K562 (cell line): ENCODE results near the gene LAPTM5. TPM values are rescaled to one million over a fixed set of nuclear protein-coding genes. Genes with fewer than 3 reads are reported as not detected.
A peak's percentile ranks its signal among the peaks of the same experiment; 100 is the strongest.

Experiments
- ATAC-seq: fragments of 200-7000 bp; cut with Tn5 transposase; 3 replicates; pipeline ENCODE4 v1.9.1; 2020; ENCODE audit warnings: moderate library complexity
- BruUV-seq: library from RNA; stranded (reverse); fragments of 400-500 nt; replicated peaks from 2 replicates; lab custom pipeline; 2021; lab: Mats Ljungman, UMichigan
- CTCF ChIA-PET: fragments of 300-600 bp; formaldehyde crosslinking; extraction: SDS; loops from one replicate; lab custom pipeline; 2021; ENCODE audit warnings: low intra/inter-chr PET ratio; lab: Yijun Ruan, JAX
- POLR2A ChIA-PET: fragments of 300-600, 350-650 bp; sonication (Branson Sonifier 250); formaldehyde crosslinking; extraction: SDS; loops from one replicate; lab custom pipeline; 2021; ENCODE audit warnings: antibody characterized with exemption, inconsistent platforms; lab: Yijun Ruan, JAX
- DNase-seq, 4 experiments: peaks; one replicate each; pipeline versions ENCODE4 v3.0.0 to v3.0.0-alpha.2; 2011 to 2018; ENCODE audit warnings: low spot score in 3 of 4, mixed read lengths in 3 of 4; ENCODE audit errors: extremely low read depth in 1 of 4
- FAIRE-seq: peaks from 2 replicates; lab custom pipeline; 2011; peaks lifted over from hg19 to GRCh38; lab: Jason Lieb, UNC
- H2AFZ ChIP-seq: 2 replicates; pipeline ENCODE4 v1.6.0; 2011; ENCODE audit warnings: low read depth, low read length, control low read depth, inconsistent platforms
- H3K27ac ChIP-seq: fragments of 200-600 bp; 3 replicates; pipeline ENCODE4 v1.8.0; 2011; ENCODE audit warnings: low read depth, mild to moderate bottlenecking, control low read depth, inconsistent platforms, low read length, moderate library complexity, mixed read lengths; ENCODE audit errors: extremely low read depth
- H3K27me3 ChIP-seq, 2 experiments: fragments of 300-600 bp in 1 of 2; 2 replicates in 1 of 2; 3 replicates in 1 of 2; pipeline versions ENCODE4 v1.6.0 to v1.8.0; 2011; ENCODE audit warnings: inconsistent platforms in 2 of 2, low read length in 2 of 2, mild to moderate bottlenecking in 1 of 2, mixed read lengths in 1 of 2, moderate library complexity in 1 of 2; ENCODE audit not compliant: control insufficient read depth in 2 of 2, insufficient read depth in 2 of 2
- H3K36me3 ChIP-seq: fragments of 300-600 bp; 3 replicates; pipeline ENCODE4 v1.8.0; 2011; ENCODE audit warnings: mild to moderate bottlenecking, low read length, inconsistent platforms; ENCODE audit not compliant: control insufficient read depth, insufficient read depth
- H3K4me1 ChIP-seq, 2 experiments: fragments of 200-600 bp in 1 of 2; replicated peaks in 1 of 2; 2 replicates in 1 of 2; 3 replicates in 1 of 2; pipeline versions ENCODE4 v1.5.1 to v1.8.0; 2011; ENCODE audit warnings: inconsistent platforms in 2 of 2, low read length in 2 of 2, mild to moderate bottlenecking in 1 of 2, mixed read lengths in 1 of 2, moderate library complexity in 1 of 2; ENCODE audit not compliant: control insufficient read depth in 2 of 2, insufficient read depth in 2 of 2
- H3K4me2 ChIP-seq: 2 replicates; pipeline ENCODE4 v1.6.1; 2011; ENCODE audit warnings: low read length, control low read depth, inconsistent platforms, mixed read lengths; ENCODE audit not compliant: insufficient read depth
- H3K4me3 ChIP-seq: fragments of 200-600 bp; sonication (generic), shearing (Covaris generic); 2 replicates; pipeline ENCODE4 v1.5.1; 2016; ENCODE audit warnings: control low read depth, inconsistent platforms
- H3K79me2 ChIP-seq: fragments of 200-600 bp; 3 replicates; pipeline ENCODE4 v1.8.0; 2011; ENCODE audit warnings: low read length, inconsistent platforms; ENCODE audit not compliant: control insufficient read depth, insufficient read depth
- H3K9ac ChIP-seq, 2 experiments: 2 replicates each; pipeline versions ENCODE4 v1.6.0 to v1.6.1; 2011; ENCODE audit warnings: low read depth in 2 of 2, low read length in 2 of 2, control low read depth in 1 of 2, inconsistent platforms in 1 of 2, mild to moderate bottlenecking in 1 of 2, mixed read lengths in 1 of 2; ENCODE audit not compliant: insufficient read depth in 1 of 2
- H3K9me1 ChIP-seq: one replicate; pipeline ENCODE4 v1.6.0; 2011; ENCODE audit warnings: inconsistent platforms, mild to moderate bottlenecking, low read length, moderate library complexity; ENCODE audit not compliant: control insufficient read depth, insufficient read depth
- H3K9me3 ChIP-seq: replicated peaks from 2 replicates; pipeline ENCODE4 v1.5.1; 2011; ENCODE audit warnings: low read depth, low read length, inconsistent platforms; ENCODE audit not compliant: control insufficient read depth, insufficient read depth
- H4K20me1 ChIP-seq: replicated peaks from 2 replicates; pipeline ENCODE4 v1.6.1; 2011; ENCODE audit warnings: low read length, inconsistent platforms, mixed read lengths; ENCODE audit not compliant: control insufficient read depth, insufficient read depth
- ARID2 ChIP-seq: fragments of 450-650 bp; IDR thresholded peaks from 2 replicates; pipeline ENCODE4 v1.6.1; 2017; ENCODE audit warnings: antibody characterized with exemption, mild to moderate bottlenecking
- CHD1 ChIP-seq: fragments of 200-600 bp; sonication (generic); IDR thresholded peaks from one replicate; pipeline ENCODE4 v1.6.1; 2012; ENCODE audit warnings: mild to moderate bottlenecking, moderate library complexity, low read length, inconsistent platforms
- CXXC5 ChIP-seq: fragments of 250-450 bp; sonication (Bioruptor Pico); IDR thresholded peaks from 2 replicates; pipeline ENCODE4 v1.8.0; 2022; ENCODE audit warnings: inconsistent platforms, mild to moderate bottlenecking, moderate library complexity
- GABPB1 ChIP-seq: sonication (generic); formaldehyde crosslinking; IDR thresholded peaks from 2 replicates; pipeline ENCODE4 v1.8.0; 2022; ENCODE audit warnings: mild to moderate bottlenecking, missing genetic modification reagents
- IRF2 ChIP-seq: sonication (generic); formaldehyde crosslinking; IDR thresholded peaks from 2 replicates; pipeline ENCODE4 v1.8.1; 2022; ENCODE audit warnings: mild to moderate bottlenecking, missing genetic modification reagents
- JUN ChIP-seq, 2 experiments: sonication (generic) in 1 of 2; formaldehyde crosslinking in 1 of 2; IDR thresholded peaks; 2 replicates each; pipeline versions ENCODE4 v1.6.1 to v1.8.0; 2012 to 2022; ENCODE audit warnings: borderline replicate concordance in 2 of 2, mild to moderate bottlenecking in 2 of 2, improper control_type of control experiment in 1 of 2, low read depth in 1 of 2, low read length in 1 of 2, missing genetic modification reagents in 1 of 2
- LEF1 ChIP-seq: fragments of 450-650 bp; IDR thresholded peaks from 2 replicates; pipeline ENCODE4 v1.6.1; 2016; ENCODE audit warnings: mild to moderate bottlenecking
- NCOA2 ChIP-seq, 2 experiments: fragments of 450-650 bp; IDR thresholded peaks; 2 replicates each; pipeline ENCODE4 v1.6.1; 2018; ENCODE audit warnings: mild to moderate bottlenecking in 2 of 2, moderate library complexity in 1 of 2; ENCODE audit not compliant: partially characterized antibody in 2 of 2
- NFRKB ChIP-seq: fragments of 450-650 bp; IDR thresholded peaks from 2 replicates; pipeline ENCODE4 v1.6.1; 2016; ENCODE audit warnings: low read depth
- POLR2G ChIP-seq: fragments of 200-400 bp; formaldehyde crosslinking; IDR thresholded peaks from 2 replicates; pipeline ENCODE4 v1.6.1; 2017; ENCODE audit warnings: low read depth, mild to moderate bottlenecking, antibody characterized with exemption, low read length, moderate library complexity
- RAD51 ChIP-seq: fragments of 450-650 bp; IDR thresholded peaks from 2 replicates; pipeline ENCODE4 v1.7.1; 2016; ENCODE audit warnings: low read depth, mild to moderate bottlenecking, borderline replicate concordance
- RBFOX2 ChIP-seq: fragments of 200-400 bp; formaldehyde crosslinking; IDR thresholded peaks from 2 replicates; pipeline ENCODE4 v1.6.1; 2017; ENCODE audit warnings: low read depth, mild to moderate bottlenecking, low read length, moderate library complexity
- SRSF3 ChIP-seq: fragments of 200-400 bp; formaldehyde crosslinking; IDR thresholded peaks from 2 replicates; pipeline ENCODE4 v1.6.1; 2016; ENCODE audit warnings: mild to moderate bottlenecking, low read length, moderate library complexity; ENCODE audit not compliant: insufficient read depth
- TAF7 ChIP-seq: fragments of 450-650 bp; IDR thresholded peaks from 2 replicates; pipeline ENCODE4 v1.6.1; 2016; ENCODE audit warnings: missing genetic modification characterization, missing compliant biosample characterization
- U2AF2 ChIP-seq: fragments of 200-400 bp; formaldehyde crosslinking; optimal IDR thresholded peaks from 2 replicates; pipeline ENCODE3; 2017; ENCODE audit warnings: low read depth, mild to moderate bottlenecking, low read length
- ZNF311 ChIP-seq: fragments of 250-450 bp; sonication (Bioruptor Pico); IDR thresholded peaks from 2 replicates; pipeline ENCODE4 v1.4.0; 2020; ENCODE audit warnings: mild to moderate bottlenecking, moderate library complexity
- ZNF561 ChIP-seq: fragments of 450-650 bp; formaldehyde crosslinking; conservative IDR thresholded peaks from 2 replicates; pipeline ENCODE4 v1.4.0; 2020; ENCODE audit warnings: mild to moderate bottlenecking, moderate library complexity
- ZNF586 ChIP-seq: fragments of 450-650 bp; formaldehyde crosslinking; conservative IDR thresholded peaks from 2 replicates; pipeline ENCODE4 v1.4.0; 2020; ENCODE audit warnings: mild to moderate bottlenecking, moderate library complexity
- ZNF766 ChIP-seq: fragments of 200-800 bp; sonication (Bioruptor generic); conservative IDR thresholded peaks from 2 replicates; pipeline ENCODE4 v1.6.1; 2016; ENCODE audit warnings: missing genetic modification characterization, missing compliant biosample characterization
- WGBS: fragments of 100-300 bp; shearing (Covaris generic); methylation state at CpG from one replicate; pipeline ENCODE4 v1.1.6; 2016; ENCODE audit warnings: low coverage, mixed read lengths; ENCODE audit not compliant: insufficient coverage; ENCODE audit errors: missing lambda C conversion rate; 5-methylcytosine and 5-hydroxymethylcytosine counted together
- in situ Hi-C: fragments of 300-500 bp; cut with MboI; formaldehyde crosslinking; loops from 4 replicates; pipeline ENCODE4 v1.15.0; 2018; ENCODE audit warnings: inconsistent platforms, mixed read lengths
- intact Hi-C: fragments of 100-400 bp; cut with micrococcal nuclease; formaldehyde crosslinking; loops from 2 replicates; pipeline ENCODE4 v1.14.2; 2022
- polyA plus RNA-seq, 8 experiments: library from polyadenylated mRNA; depleted of rRNA in 4 of 8; stranded (reverse) in 5 of 8; unstranded in 3 of 8; fragments of >200 nt; fragmentation: Nextera tagmentation in 2 of 8; fragmentation: Illumina TruSeq in 1 of 8; extraction: Ambion mirVana in 2 of 8; extraction: Trizol in 1 of 8; gene quantifications; 2 replicates each; pipeline versions ENCODE4 v1.2.1 to v1.2.3, GENCODE V29; 2011 to 2014; ENCODE audit warnings: inconsistent platforms in 1 of 8, missing spikeins in 1 of 8
- total RNA-seq, 7 experiments: library from RNA; depleted of rRNA in 6 of 7; stranded (reverse); fragments of >200 nt in 6 of 7; fragmentation: Illumina TruSeq in 2 of 7; extraction: Trizol in 2 of 7; gene quantifications; 2 replicates each; pipeline versions ENCODE4 v1.2.1 to v1.2.3, GENCODE V29; 2011 to 2021; ENCODE audit warnings: low replicate concordance in 1 of 7
- TF ChIP-seq, protein P1 (sequence below): fragments of 250-450 bp; sonication (Bioruptor Pico); IDR thresholded peaks from 2 replicates; pipeline ENCODE4 v1.8.0; 2022; ENCODE audit warnings: moderate library complexity, mild to moderate bottlenecking, inconsistent platforms
- TF ChIP-seq, protein P2 (sequence below): IDR thresholded peaks from 2 replicates; pipeline ENCODE4 v1.6.1; 2014; ENCODE audit warnings: antibody characterized with exemption

LAPTM5 gene
- total and polyA plus RNA-seq, 9 of the 15 experiments (the other 6 are each of a cell fraction or from before 2014, with no cell fraction given): 2.4 to 47.3 (median 20.3) TPM

DNA sequence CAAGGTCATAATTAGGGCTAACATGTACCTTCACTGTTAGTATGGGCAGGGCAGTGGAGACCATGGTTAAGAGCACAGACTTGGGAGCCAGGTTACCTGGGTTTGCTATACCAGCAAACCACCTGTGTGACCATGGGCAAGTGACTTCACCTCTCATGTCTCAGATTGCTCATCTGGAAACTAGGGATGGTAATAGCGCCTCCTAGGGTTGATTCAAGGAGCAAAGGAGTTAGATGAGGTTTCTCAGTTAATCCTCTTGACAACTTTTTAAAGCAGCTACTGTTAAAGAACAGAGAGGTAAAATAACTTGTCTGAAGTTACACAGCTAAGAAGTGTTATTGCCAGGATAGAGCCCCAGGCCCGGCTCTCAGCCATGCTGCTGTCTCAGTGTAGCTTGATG is 33.4 kb downstream of the LAPTM5 start (continued):
- TF ChIP-seq JUN (IDR thresholded peaks at IDR 0.05; ENCODE audit: borderline replicate concordance, low read depth, low read length): no peak
- TF ChIP-seq JUN (CRISPR knock-in tag; IDR thresholded peaks at IDR 0.05; ENCODE audit: borderline replicate concordance): no peak

DNA sequence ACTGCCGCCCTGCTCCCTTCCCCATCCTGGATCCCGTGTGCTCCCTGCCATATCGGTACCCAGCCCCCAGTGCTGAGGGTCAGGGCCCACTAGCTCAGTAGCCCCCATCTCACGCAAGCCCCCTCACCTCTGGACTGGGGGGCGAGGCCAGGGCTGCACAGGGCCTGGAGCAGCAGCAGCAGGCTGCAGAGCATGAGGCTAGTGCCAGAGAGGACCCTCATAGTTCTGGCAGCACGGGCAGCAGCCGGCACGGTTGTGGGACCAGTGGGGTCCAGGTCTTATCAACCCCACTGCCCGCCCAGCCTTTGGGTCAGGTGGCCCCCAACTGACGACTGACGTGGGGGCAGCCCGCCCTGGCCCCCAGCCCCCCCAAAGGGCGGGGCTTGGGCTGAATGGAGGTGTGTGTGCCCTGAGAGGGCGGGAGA is 34.2 kb downstream of the LAPTM5 start, which contains the start of gene MATN1:
MATN1 (minus strand) TSS at position 255 of the 425 bp plus-strand sequence; CDS start at position 221, 34 bp downstream.
- H3K9me3 ChIP-seq: no peaks in the 10 kb centered on the region
- no peaks in the 10 kb centered on the region for H4K20me1 ChIP-seq
- FAIRE-seq (no peak), ATAC-seq (no peak), DNase-seq (no peak)
- H3K9me1 ChIP-seq: no peaks in the 10 kb centered on the region
- in situ Hi-C loops: no loop called here
- H3K36me3 ChIP-seq: peaks cover 67% of the 10 kb centered on the region
- 85% methylated on average over 14 of the region's 14 CpGs for WGBS
- H3K4me3 ChIP-seq: no peak within 1 kb of the TSS
- ChIA-PET CTCF (interaction anchor here (0.6 to 9.0 kb wide), 2 partner anchors 56 to 187 kb away, joined by 3 to 187 read pairs; no protein-coding TSS in a partner anchor), POLR2A (interaction anchor here (0.5 to 8.0 kb wide), 5 partner anchors 34 to 317 kb away, joined by 3 to 74 read pairs (median 3); no protein-coding TSS in a partner anchor)
- 0 out of 2 replicates have a peak within 1 kb of the TSS, but pooled peaks have one; percentile 12 for H3K4me2 ChIP-seq
- no TSS peak for BruUV-seq
- H3K79me2 ChIP-seq: peaks cover 47% of the 10 kb centered on the region
- no peak within 1 kb of the TSS for H2AFZ ChIP-seq
- no peaks in the 10 kb centered on the region for H3K27me3 ChIP-seq
- H3K4me1 ChIP-seq: peaks cover 44 to 76% of the 10 kb centered on the region in 2 experiments
- intact Hi-C loops: no loop called here
- H3K9ac ChIP-seq: peak within 1 kb of the TSS in 1 of 2 experiments; percentile 75; a peak in 2 of 4 replicates
- peak within 1 kb of the TSS; percentile 13; the same call in 1 of the 3 replicates for H3K27ac ChIP-seq
- TF ChIP-seq POLR2G (peak; percentile 72), RBFOX2 (peak; percentile 65), ZNF586 (CRISPR knock-in tag) (no peak), ZNF311 (CRISPR knock-in tag) (no peak), NFRKB (no peak), LEF1 (no peak), CXXC5 (CRISPR knock-in tag) (no peak), ARID2 (no peak), U2AF2 (no peak), TAF7 (tag) (no peak), ZNF561 (no peak), SRSF3 (no peak), CHD1 (no peak), RAD51 (no peak), GABPB1 (CRISPR knock-in tag) (no peak), IRF2 (no peak), ZNF766 (no peak), NCOA2 (IDR thresholded peaks at IDR 0.05; ENCODE audit: partially characterized antibody in 2 of 2) (no peak)
- TF ChIP-seq, protein P1, sequence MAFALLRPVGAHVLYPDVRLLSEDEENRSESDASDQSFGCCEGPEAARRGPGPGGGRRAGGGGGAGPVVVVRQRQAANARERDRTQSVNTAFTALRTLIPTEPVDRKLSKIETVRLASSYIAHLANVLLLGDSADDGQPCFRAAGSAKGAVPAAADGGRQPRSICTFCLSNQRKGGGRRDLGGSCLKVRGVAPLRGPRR: no peak
- TF ChIP-seq, protein P2, sequence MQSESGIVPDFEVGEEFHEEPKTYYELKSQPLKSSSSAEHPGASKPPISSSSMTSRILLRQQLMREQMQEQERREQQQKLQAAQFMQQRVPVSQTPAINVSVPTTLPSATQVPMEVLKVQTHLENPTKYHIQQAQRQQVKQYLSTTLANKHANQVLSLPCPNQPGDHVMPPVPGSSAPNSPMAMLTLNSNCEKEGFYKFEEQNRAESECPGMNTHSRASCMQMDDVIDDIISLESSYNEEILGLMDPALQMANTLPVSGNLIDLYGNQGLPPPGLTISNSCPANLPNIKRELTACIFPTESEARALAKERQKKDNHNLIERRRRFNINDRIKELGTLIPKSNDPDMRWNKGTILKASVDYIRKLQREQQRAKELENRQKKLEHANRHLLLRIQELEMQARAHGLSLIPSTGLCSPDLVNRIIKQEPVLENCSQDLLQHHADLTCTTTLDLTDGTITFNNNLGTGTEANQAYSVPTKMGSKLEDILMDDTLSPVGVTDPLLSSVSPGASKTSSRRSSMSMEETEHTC: no peak
